Measurements from ENCODE around the gene KIAA0753. TPM values are rescaled to one million over a fixed set of nuclear protein-coding genes. Genes with fewer than 3 reads are reported as not detected.

The KIAA0753 gene
- total and polyA plus RNA-seq, 4 donors, result 5.3 to 31.9 (median 12.8) TPM

GRCh38 chr17:6684881-6685767, 44.6 kb upstream of the KIAA0753 start:
- Histone ChIP-seq H3K27me3 (ENCODE audit: control insufficient read depth in 3 of 3, insufficient read depth in 3 of 3, low read length in 2 of 3) (peaks cover 0 to 3% (median 0%) of the 10 kb centered on the region in 3 donors), H3K36me3 (ENCODE audit: control insufficient read depth in 4 of 4, insufficient read depth in 4 of 4, low read length in 4 of 4) (no peaks in the 10 kb centered on the region), H3K4me1 (ENCODE audit: control insufficient read depth in 5 of 5, insufficient read depth in 5 of 5, low read length in 5 of 5) (no peaks in the 10 kb centered on the region), H3K4me3 (no peak overlapping the region), H3K9me3 (ENCODE audit: control insufficient read depth in 4 of 4, insufficient read depth in 3 of 4, low read length in 3 of 4) (no peaks in the 10 kb centered on the region), H3K9ac (ENCODE audit: insufficient read depth in 1 of 2, low read length in 2 of 2) (no peak overlapping the region), H3K27ac (ENCODE audit: low read depth in 1 of 2, low read length in 1 of 2) (no peak overlapping the region)
- TF ChIP-seq, protein P1, sequence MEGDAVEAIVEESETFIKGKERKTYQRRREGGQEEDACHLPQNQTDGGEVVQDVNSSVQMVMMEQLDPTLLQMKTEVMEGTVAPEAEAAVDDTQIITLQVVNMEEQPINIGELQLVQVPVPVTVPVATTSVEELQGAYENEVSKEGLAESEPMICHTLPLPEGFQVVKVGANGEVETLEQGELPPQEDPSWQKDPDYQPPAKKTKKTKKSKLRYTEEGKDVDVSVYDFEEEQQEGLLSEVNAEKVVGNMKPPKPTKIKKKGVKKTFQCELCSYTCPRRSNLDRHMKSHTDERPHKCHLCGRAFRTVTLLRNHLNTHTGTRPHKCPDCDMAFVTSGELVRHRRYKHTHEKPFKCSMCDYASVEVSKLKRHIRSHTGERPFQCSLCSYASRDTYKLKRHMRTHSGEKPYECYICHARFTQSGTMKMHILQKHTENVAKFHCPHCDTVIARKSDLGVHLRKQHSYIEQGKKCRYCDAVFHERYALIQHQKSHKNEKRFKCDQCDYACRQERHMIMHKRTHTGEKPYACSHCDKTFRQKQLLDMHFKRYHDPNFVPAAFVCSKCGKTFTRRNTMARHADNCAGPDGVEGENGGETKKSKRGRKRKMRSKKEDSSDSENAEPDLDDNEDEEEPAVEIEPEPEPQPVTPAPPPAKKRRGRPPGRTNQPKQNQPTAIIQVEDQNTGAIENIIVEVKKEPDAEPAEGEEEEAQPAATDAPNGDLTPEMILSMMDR (IDR thresholded peaks at IDR 0.05; ENCODE audit: control extremely low read depth, extremely low read depth), result no peak
- no peak for DNase-seq
- no peak for ATAC-seq (ENCODE audit: insufficient read depth, low FRiP score)
- WGBS, 2 donors, result 82 to 91% methylated on average over 14 of the region's 14 CpGs

GRCh38 chr17:6684460-6684783, 43.9 kb upstream of the KIAA0753 start:
- H3K9me3 ChIP-seq (ENCODE audit: control insufficient read depth in 4 of 4, insufficient read depth in 3 of 4, low read length in 3 of 4), result no peaks in the 10 kb centered on the region
- no peaks in the 10 kb centered on the region for H3K36me3 ChIP-seq (ENCODE audit: control insufficient read depth in 4 of 4, insufficient read depth in 4 of 4, low read length in 4 of 4)
- no peak for ATAC-seq (ENCODE audit: insufficient read depth, low FRiP score)
- no peak overlapping the region for H3K9ac ChIP-seq (ENCODE audit: insufficient read depth in 1 of 2, low read length in 2 of 2)
- H3K27me3 ChIP-seq (ENCODE audit: control insufficient read depth in 3 of 3, insufficient read depth in 3 of 3, low read length in 2 of 3), result peaks cover 0 to 3% (median 0%) of the 10 kb centered on the region in 3 donors
- H3K27ac ChIP-seq (ENCODE audit: low read depth in 1 of 2, low read length in 1 of 2), result no peak overlapping the region
- DNase-seq, result no peak
- WGBS, 2 donors, result 67 to 75% methylated on average over 7 of the region's 7 CpGs
- H3K4me3 ChIP-seq, result no peak overlapping the region
- H3K4me1 ChIP-seq (ENCODE audit: control insufficient read depth in 5 of 5, insufficient read depth in 5 of 5, low read length in 5 of 5), result no peaks in the 10 kb centered on the region
- TF ChIP-seq, protein P1 (IDR thresholded peaks at IDR 0.05; ENCODE audit: control extremely low read depth, extremely low read depth), result no peak

DNA sequence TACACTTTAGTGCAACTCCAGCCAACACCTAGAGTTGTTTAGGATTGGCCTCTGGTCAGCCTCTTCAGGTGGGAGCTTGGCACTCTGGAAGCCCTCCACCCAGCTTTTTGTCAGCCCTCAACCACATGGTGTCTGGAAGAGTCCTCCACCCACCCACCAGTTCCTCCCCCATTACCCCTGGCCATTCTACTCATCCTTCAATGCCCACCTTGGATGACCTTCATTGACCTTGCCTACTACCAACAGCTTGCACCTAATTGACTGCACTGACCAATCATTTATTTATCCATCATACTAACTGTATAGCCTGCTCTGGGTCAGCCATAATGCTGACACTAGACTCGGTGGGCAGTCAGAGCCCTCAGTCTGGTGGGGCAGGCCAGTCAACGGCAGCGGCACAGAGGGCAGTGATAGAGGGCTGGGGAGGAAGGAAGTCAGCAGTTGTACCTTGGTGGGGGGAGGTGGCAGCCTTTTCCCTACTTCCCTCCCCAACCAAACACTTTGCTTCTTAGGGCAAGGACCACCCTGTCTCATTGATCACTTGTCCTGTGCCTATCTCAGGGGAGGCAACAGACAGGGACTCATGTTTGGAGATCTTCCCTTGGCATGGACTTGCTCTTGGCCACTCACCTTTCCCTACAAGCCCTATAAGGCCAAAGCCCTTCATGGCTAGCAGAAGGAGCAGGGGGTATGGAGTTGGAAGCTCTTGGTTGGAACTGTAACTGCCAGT, 43.4 kb upstream of the KIAA0753 start:
- Histone ChIP-seq H3K36me3 (ENCODE audit: control insufficient read depth in 4 of 4, insufficient read depth in 4 of 4, low read length in 4 of 4) (no peaks in the 10 kb centered on the region), H3K27ac (ENCODE audit: low read depth in 1 of 2, low read length in 1 of 2) (no peak overlapping the region), H3K9ac (ENCODE audit: insufficient read depth in 1 of 2, low read length in 2 of 2) (no peak overlapping the region), H3K4me3 (no peak overlapping the region), H3K9me3 (ENCODE audit: control insufficient read depth in 4 of 4, insufficient read depth in 3 of 4, low read length in 3 of 4) (no peaks in the 10 kb centered on the region), H3K4me1 (ENCODE audit: control insufficient read depth in 5 of 5, insufficient read depth in 5 of 5, low read length in 5 of 5) (no peaks in the 10 kb centered on the region), H3K27me3 (ENCODE audit: control insufficient read depth in 3 of 3, insufficient read depth in 3 of 3, low read length in 2 of 3) (peaks cover 0 to 3% (median 0%) of the 10 kb centered on the region in 3 donors)
- DNase-seq (no peak), ATAC-seq (ENCODE audit: insufficient read depth, low FRiP score) (no peak)
- TF ChIP-seq, protein P1 (IDR thresholded peaks at IDR 0.05; ENCODE audit: control extremely low read depth, extremely low read depth), result no peak
- 78 to 80% methylated on average over 3 of the region's 3 CpGs for WGBS, 2 donors
